ENCODE measurements around the gene CORIN.

DNA sequence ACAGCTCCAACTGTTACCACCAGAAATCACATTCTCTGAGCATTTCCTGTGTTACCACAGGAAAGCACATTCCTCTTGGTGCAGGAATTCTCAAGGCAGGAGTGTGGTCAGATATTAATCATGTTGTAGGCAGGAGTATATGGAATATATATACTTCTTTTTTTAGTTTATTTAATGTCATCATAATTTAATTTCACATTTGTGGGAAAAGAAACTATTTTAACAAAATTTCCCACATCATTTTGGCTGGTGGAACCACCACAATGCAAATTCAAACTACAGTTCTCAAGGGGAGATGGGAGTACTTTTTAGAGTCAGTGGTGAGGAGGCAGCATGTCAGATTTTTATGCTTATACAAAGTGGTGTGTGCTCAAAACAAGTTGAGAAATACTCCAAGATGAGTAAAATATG lies 213.8 kb downstream of the CORIN start:
- TF ChIP-seq, protein P1, sequence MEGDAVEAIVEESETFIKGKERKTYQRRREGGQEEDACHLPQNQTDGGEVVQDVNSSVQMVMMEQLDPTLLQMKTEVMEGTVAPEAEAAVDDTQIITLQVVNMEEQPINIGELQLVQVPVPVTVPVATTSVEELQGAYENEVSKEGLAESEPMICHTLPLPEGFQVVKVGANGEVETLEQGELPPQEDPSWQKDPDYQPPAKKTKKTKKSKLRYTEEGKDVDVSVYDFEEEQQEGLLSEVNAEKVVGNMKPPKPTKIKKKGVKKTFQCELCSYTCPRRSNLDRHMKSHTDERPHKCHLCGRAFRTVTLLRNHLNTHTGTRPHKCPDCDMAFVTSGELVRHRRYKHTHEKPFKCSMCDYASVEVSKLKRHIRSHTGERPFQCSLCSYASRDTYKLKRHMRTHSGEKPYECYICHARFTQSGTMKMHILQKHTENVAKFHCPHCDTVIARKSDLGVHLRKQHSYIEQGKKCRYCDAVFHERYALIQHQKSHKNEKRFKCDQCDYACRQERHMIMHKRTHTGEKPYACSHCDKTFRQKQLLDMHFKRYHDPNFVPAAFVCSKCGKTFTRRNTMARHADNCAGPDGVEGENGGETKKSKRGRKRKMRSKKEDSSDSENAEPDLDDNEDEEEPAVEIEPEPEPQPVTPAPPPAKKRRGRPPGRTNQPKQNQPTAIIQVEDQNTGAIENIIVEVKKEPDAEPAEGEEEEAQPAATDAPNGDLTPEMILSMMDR (IDR thresholded peaks at IDR 0.05): no peak
- no peak for TF ChIP-seq POLR2A (IDR thresholded peaks at IDR 0.05)
